Measurements from ENCODE around the gene FGFR2.

The FGFR2 gene

GRCh38 chr10:121598263-121599249, at the start of gene FGFR2:
Gene FGFR2, minus strand, starts transcription at chr10:121598444. Its CDS starts 4,627 bp downstream, at chr10:121593817.
- peak in 1 of 3 experiments; percentile 28 for DNase-seq (ENCODE audit: low read depth in 3 of 3)

- no peak for DNase-seq (ENCODE audit: low read depth in 3 of 3)
Measured at GRCh38 chr10:121647401-121647800, 49.2 kb upstream of the FGFR2 start.

- DNase-seq (ENCODE audit: low read depth in 3 of 3) = no peak
Measured at GRCh38 chr10:121645696-121646095, 47.5 kb upstream of the FGFR2 start.

- no peak for DNase-seq (ENCODE audit: low read depth in 3 of 3)
Measured at GRCh38 chr10:121644501-121644900, 46.3 kb upstream of the FGFR2 start.

GRCh38 chr10:121640266-121640665, 42.0 kb upstream of the FGFR2 start:
- no peak for DNase-seq (ENCODE audit: low read depth in 3 of 3)

GRCh38 chr10:121639416-121639815, 41.2 kb upstream of the FGFR2 start:
- no peak for DNase-seq (ENCODE audit: low read depth in 3 of 3)

- no peak for DNase-seq (ENCODE audit: low read depth in 3 of 3)
Measured at GRCh38 chr10:121637437-121637836, 39.2 kb upstream of the FGFR2 start.

- no peak for DNase-seq (ENCODE audit: low read depth in 3 of 3)
Measured at GRCh38 chr10:121633056-121633455, 34.8 kb upstream of the FGFR2 start.

- no peak for DNase-seq (ENCODE audit: low read depth in 3 of 3)
Measured at GRCh38 chr10:121631365-121632029, 33.3 kb upstream of the FGFR2 start.

GRCh38 chr10:121628859-121629258, 30.6 kb upstream of the FGFR2 start:
- no peak for DNase-seq (ENCODE audit: low read depth in 3 of 3)

GRCh38 chr10:121627876-121628581, 29.8 kb upstream of the FGFR2 start:
- DNase-seq (ENCODE audit: low read depth in 3 of 3) = no peak

- DNase-seq (ENCODE audit: low read depth in 3 of 3) = no peak
Measured at GRCh38 chr10:121624836-121625486, 26.7 kb upstream of the FGFR2 start.

- DNase-seq (ENCODE audit: low read depth in 3 of 3) = no peak
Measured at GRCh38 chr10:121618906-121619305, 20.7 kb upstream of the FGFR2 start.

GRCh38 chr10:121617176-121617575, 18.9 kb upstream of the FGFR2 start:
- no peak for DNase-seq (ENCODE audit: low read depth in 3 of 3)

GRCh38 chr10:121616291-121616690, 18.0 kb upstream of the FGFR2 start:
- no peak for DNase-seq (ENCODE audit: low read depth in 3 of 3)

- no peak for DNase-seq (ENCODE audit: low read depth in 3 of 3)
Measured at GRCh38 chr10:121615836-121616235, 17.6 kb upstream of the FGFR2 start.

- DNase-seq (ENCODE audit: low read depth in 3 of 3) = no peak
Measured at GRCh38 chr10:121615435-121615793, 17.2 kb upstream of the FGFR2 start.

- no peak for DNase-seq (ENCODE audit: low read depth in 3 of 3)
Measured at GRCh38 chr10:121614613-121615434, 16.6 kb upstream of the FGFR2 start.

GRCh38 chr10:121613456-121613855, 15.2 kb upstream of the FGFR2 start:
- no peak for DNase-seq (ENCODE audit: low read depth in 3 of 3)

GRCh38 chr10:121611393-121612159, 13.3 kb upstream of the FGFR2 start:
- no peak for DNase-seq (ENCODE audit: low read depth in 3 of 3)

Measured in stimulated activated CD4-positive, alpha-beta T cell treated with anti-CD3 and anti-CD28 coated beads, TNF-alpha, amount 100 ng/mL, for 24 hours (primary cell).